ENCODE data around the gene GPR137. TPM values are rescaled to one million over a fixed set of nuclear protein-coding genes. Genes with fewer than 3 reads are reported as not detected.
"Not testable (repeated sequence)": the region's sequence is repeated elsewhere in the genome, so short reads cannot be mapped to it uniquely, and the experiment has no call there.

Gene GPR137
- total RNA-seq, 6 experiments from 2014 or later, result 13.0 to 21.9 (median 17.8) TPM

DNA sequence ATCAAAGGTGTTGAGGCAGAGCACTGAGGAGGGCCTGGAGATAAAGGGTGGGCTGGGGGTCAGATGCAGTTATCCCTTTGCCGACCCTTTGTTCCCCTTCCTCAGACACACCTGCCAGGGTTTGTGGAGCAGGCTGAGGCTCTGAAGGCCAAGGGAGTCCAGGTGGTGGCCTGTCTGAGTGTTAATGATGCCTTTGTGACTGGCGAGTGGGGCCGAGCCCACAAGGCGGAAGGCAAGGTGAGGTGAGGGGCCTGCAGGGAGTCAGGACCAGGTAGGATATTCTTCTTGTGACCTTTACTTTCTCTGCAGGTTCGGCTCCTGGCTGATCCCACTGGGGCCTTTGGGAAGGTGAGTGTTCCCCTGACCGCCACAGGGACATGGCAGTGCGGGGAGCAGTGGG is 34.9 kb downstream of the GPR137 start:
- Histone ChIP-seq H3K4me1 (peaks cover 0 to 15% (median 7%) of the 10 kb centered on the region in 4 donors), H3K9me3 (no peaks in the 10 kb centered on the region), H3K36me3 (peaks cover 0 to 1% (median under 1%) of the 10 kb centered on the region in 4 donors), H3K27ac (no peak overlapping the region), H3K4me3 (no peak overlapping the region), H3K27me3 (no peaks in the 10 kb centered on the region)
- 93% methylated on average over 6 of the region's 7 CpGs for WGBS (ENCODE audit: insufficient coverage, low coverage, low lambda C conversion rate, missing lambda C conversion rate)
- intact Hi-C loops (cut with DNase I), result no loop called here
- ATAC-seq, result no peak
- DNase-seq, result no peak
- TF ChIP-seq POLR2A (IDR thresholded peaks at IDR 0.05), result no peak
- TF ChIP-seq, protein P1, sequence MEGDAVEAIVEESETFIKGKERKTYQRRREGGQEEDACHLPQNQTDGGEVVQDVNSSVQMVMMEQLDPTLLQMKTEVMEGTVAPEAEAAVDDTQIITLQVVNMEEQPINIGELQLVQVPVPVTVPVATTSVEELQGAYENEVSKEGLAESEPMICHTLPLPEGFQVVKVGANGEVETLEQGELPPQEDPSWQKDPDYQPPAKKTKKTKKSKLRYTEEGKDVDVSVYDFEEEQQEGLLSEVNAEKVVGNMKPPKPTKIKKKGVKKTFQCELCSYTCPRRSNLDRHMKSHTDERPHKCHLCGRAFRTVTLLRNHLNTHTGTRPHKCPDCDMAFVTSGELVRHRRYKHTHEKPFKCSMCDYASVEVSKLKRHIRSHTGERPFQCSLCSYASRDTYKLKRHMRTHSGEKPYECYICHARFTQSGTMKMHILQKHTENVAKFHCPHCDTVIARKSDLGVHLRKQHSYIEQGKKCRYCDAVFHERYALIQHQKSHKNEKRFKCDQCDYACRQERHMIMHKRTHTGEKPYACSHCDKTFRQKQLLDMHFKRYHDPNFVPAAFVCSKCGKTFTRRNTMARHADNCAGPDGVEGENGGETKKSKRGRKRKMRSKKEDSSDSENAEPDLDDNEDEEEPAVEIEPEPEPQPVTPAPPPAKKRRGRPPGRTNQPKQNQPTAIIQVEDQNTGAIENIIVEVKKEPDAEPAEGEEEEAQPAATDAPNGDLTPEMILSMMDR (IDR thresholded peaks at IDR 0.05), result no peak

DNA sequence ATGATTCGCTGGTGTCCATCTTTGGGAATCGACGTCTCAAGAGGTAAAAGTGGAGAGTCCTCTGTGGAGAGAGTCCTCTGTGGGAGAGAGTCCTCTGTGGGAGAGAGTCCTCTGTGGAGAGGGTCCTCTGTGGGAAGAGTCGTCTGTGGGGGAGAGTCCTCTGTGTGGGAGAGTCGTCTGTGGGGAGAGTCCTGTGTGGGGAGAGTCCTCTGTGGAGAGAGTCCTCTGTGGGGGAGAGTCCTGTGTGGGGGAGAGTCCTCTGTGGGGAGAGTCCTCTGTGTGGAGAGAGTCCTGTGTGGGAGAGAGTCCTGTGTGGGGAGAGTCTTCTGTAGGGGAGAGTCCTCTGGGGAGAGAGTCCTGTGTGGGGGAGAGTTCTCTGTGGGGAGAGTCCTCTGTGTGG is 35.4 kb downstream of the GPR137 start:
- Histone ChIP-seq H3K4me1 (peaks cover 0 to 13% (median 7%) of the 10 kb centered on the region in 4 donors), H3K9me3 (no peaks in the 10 kb centered on the region), H3K27me3 (no peaks in the 10 kb centered on the region), H3K4me3 (no peak overlapping the region), H3K36me3 (no peaks in the 10 kb centered on the region), H3K27ac (no peak overlapping the region)
- intact Hi-C loops (cut with DNase I), result no loop called here
- no peak for ATAC-seq
- 91% methylated on average over 5 of the region's 5 CpGs for WGBS (ENCODE audit: insufficient coverage, low coverage, low lambda C conversion rate, missing lambda C conversion rate)
- TF ChIP-seq POLR2A (IDR thresholded peaks at IDR 0.05), result no peak
- TF ChIP-seq, protein P1 (IDR thresholded peaks at IDR 0.05), result no peak
- no peak for DNase-seq

DNA sequence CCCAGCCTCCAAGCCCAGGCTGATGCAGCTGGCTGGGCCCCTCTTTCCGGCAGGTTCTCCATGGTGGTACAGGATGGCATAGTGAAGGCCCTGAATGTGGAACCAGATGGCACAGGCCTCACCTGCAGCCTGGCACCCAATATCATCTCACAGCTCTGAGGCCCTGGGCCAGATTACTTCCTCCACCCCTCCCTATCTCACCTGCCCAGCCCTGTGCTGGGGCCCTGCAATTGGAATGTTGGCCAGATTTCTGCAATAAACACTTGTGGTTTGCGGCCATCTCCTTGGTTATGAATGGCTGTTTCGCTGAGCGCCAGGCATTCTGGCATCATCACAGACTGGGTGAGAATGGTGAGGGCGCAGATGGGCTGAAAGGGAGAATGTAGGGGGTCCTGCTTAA is 35.9 kb downstream of the GPR137 start:
- ATAC-seq, result no peak
- TF ChIP-seq, protein P1 (IDR thresholded peaks at IDR 0.05), result no peak
- no peak for TF ChIP-seq POLR2A (IDR thresholded peaks at IDR 0.05)
- Histone ChIP-seq H3K36me3 (no peaks in the 10 kb centered on the region), H3K4me3 (no peak overlapping the region), H3K27me3 (no peaks in the 10 kb centered on the region), H3K4me1 (peaks cover 0 to 8% (median 4%) of the 10 kb centered on the region in 4 donors), H3K27ac (no peak overlapping the region), H3K9me3 (no peaks in the 10 kb centered on the region)
- intact Hi-C loops (cut with DNase I), result no loop called here
- WGBS (ENCODE audit: insufficient coverage, low coverage, low lambda C conversion rate, missing lambda C conversion rate), result 89% methylated on average over 4 of the region's 5 CpGs
- no peak for DNase-seq

DNA sequence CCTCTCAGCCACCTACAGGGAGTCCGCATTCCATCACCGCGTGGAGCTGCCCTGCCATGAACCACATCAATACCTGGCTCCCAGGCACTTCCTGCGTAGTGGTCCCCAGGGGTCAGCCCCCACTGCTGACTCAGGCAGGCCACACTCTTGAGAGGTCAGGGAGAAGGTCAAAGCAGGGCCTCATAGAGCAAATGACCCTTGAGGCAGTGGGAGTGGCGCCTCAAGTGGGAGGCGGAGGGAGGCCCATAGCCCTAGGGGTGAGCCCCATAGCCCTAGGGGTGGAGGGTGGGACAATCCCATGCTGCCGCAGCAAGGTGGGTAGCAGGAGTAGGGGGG is 37.2 kb downstream of the GPR137 start:
- Histone ChIP-seq H3K9me3 (no peaks in the 10 kb centered on the region), H3K4me3 (no peak overlapping the region), H3K36me3 (no peaks in the 10 kb centered on the region), H3K27ac (no peak overlapping the region), H3K27me3 (no peaks in the 10 kb centered on the region), H3K4me1 (peaks cover 0 to 6% (median 2%) of the 10 kb centered on the region in 4 donors)
- ATAC-seq, result no peak
- 100% methylated on average over 2 of the region's 7 CpGs for WGBS (ENCODE audit: insufficient coverage, low coverage, low lambda C conversion rate, missing lambda C conversion rate)
- intact Hi-C loops (cut with DNase I), result no loop called here
- no peak for TF ChIP-seq POLR2A (IDR thresholded peaks at IDR 0.05)
- TF ChIP-seq, protein P1 (IDR thresholded peaks at IDR 0.05), result no peak
- DNase-seq, result no peak

DNA sequence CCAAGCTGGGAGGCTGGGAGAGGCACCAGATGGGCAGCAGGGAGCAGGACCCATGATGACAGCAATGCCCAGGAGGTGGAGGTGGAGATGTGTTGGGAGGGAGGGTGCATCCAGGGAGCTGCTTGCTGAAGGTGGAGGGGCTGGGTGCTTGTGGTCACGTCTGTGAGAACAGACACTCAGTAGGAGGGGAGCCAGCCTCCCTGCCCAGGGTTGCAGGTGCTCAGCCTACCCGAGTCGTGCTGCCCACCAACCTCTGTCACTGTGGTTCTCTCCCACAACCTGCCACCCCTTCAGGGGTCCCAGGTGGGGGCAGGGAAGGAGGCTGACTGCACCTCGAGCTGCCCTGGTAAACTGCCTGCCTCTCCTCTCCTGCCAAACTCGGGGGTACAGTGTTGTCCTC is 37.7 kb downstream of the GPR137 start:
- Histone ChIP-seq H3K36me3 (no peaks in the 10 kb centered on the region), H3K27ac (no peak overlapping the region), H3K27me3 (no peaks in the 10 kb centered on the region), H3K4me3 (no peak overlapping the region), H3K4me1 (peaks cover 0 to 6% (median 2%) of the 10 kb centered on the region in 4 donors), H3K9me3 (no peaks in the 10 kb centered on the region)
- DNase-seq (no peak), ATAC-seq (no peak)
- intact Hi-C loops (cut with DNase I), result no loop called here
- no peak for TF ChIP-seq POLR2A (IDR thresholded peaks at IDR 0.05)
- TF ChIP-seq, protein P1 (IDR thresholded peaks at IDR 0.05), result no peak
- no CpG with 5 or more reads among the region's 5 CpGs for WGBS (ENCODE audit: insufficient coverage, low coverage, low lambda C conversion rate, missing lambda C conversion rate)

DNA sequence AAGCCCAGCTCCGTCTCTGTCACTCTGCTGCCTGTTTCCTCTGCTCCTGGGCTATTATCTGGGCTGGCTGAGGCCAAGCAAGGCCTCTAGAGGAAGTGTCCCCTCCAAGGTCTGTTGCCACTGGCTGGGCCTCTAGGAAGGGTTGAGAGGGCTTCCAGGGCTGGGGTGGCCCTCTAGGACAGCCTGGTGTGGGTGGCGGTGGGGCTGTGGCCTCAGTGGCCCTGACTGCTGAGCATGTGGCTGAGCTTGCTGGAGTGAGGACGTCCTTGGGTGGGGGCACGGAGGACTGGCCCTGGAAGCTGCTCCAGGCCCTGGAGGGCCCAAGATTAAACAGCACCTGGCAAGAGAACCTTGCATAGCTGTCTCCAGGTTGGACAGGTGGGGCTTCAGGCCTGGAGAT is 38.3 kb downstream of the GPR137 start:
- H3K4me1 ChIP-seq; H3K4me3 ChIP-seq; H3K27me3 ChIP-seq; DNase-seq; H3K36me3 ChIP-seq; H3K9me3 ChIP-seq; ATAC-seq; intact Hi-C loops (cut with DNase I); H3K27ac ChIP-seq: not testable (repeated sequence)
- no CpG with 5 or more reads among the region's 4 CpGs for WGBS (ENCODE audit: insufficient coverage, low coverage, low lambda C conversion rate, missing lambda C conversion rate)

Data from right lobe of liver (tissue), 6 donors.